HepG2 (cell line): Measurements from ENCODE around the gene TLCD3B. TPM values are rescaled to one million over a fixed set of nuclear protein-coding genes. Genes with fewer than 3 reads are reported as not detected.

Source experiments
- EHMT2 ChIP-seq: fragments of 200-600 bp; sonication (generic); IDR thresholded peaks from 2 replicates; pipeline ENCODE4 v1.7.0; 2017; ENCODE audit warnings: antibody characterized with exemption, low read depth, low read length, borderline replicate concordance
- GATAD2A ChIP-seq: IDR thresholded peaks from 2 replicates; pipeline ENCODE4 v1.6.1; 2016
- HES4 ChIP-seq: sonication (generic); formaldehyde crosslinking; IDR thresholded peaks from 2 replicates; pipeline ENCODE4 v1.9.0; 2021; ENCODE audit warnings: mild to moderate bottlenecking, missing genetic modification reagents, borderline replicate concordance
- PATZ1 ChIP-seq: sonication (generic); formaldehyde crosslinking; IDR thresholded peaks from 2 replicates; pipeline ENCODE4 v1.4.0; 2020; ENCODE audit warnings: missing genetic modification reagents
- PBX2 ChIP-seq: IDR thresholded peaks from 2 replicates; pipeline ENCODE4 v1.6.1; 2016; ENCODE audit warnings: control low read depth
- SAFB2 ChIP-seq: sonication (generic); formaldehyde crosslinking; IDR thresholded peaks from 2 replicates; pipeline ENCODE4 v1.5.1; 2020; ENCODE audit warnings: missing genetic modification reagents, low read depth, mild to moderate bottlenecking, borderline replicate concordance
- TCF7 ChIP-seq: sonication (generic); IDR thresholded peaks from 2 replicates; pipeline ENCODE4 v1.6.1; 2016; ENCODE audit warnings: antibody characterized with exemption, low read depth
- TEAD2 ChIP-seq: sonication (generic); formaldehyde crosslinking; IDR thresholded peaks from 2 replicates; pipeline ENCODE4 v1.9.0; 2021; ENCODE audit warnings: missing genetic modification reagents
- U2AF2 ChIP-seq: fragments of 200-400 bp; formaldehyde crosslinking; IDR thresholded peaks from 2 replicates; pipeline ENCODE4 v1.6.1; 2017; ENCODE audit warnings: low read depth, mild to moderate bottlenecking, low read length
- ZNF580 ChIP-seq: IDR thresholded peaks from 2 replicates; pipeline ENCODE4 v1.6.1; 2016; ENCODE audit warnings: low read depth, borderline replicate concordance
- ZNF589 ChIP-seq: sonication (generic); formaldehyde crosslinking; conservative IDR thresholded peaks from 2 replicates; pipeline ENCODE4 v1.8.0; 2022; ENCODE audit warnings: mild to moderate bottlenecking, moderate library complexity, missing genetic modification reagents
- ZSCAN9 ChIP-seq: IDR thresholded peaks from 2 replicates; pipeline ENCODE4 v1.6.1; 2016; ENCODE audit warnings: borderline replicate concordance
- polyA plus RNA-seq, 8 experiments: library from polyadenylated mRNA; depleted of rRNA in 3 of 8; stranded (reverse) in 7 of 8; unstranded in 1 of 8; fragments of >200 nt; fragmentation: Illumina TruSeq in 4 of 8; extraction: Trizol in 4 of 8; gene quantifications; 2 replicates each; pipeline versions ENCODE4 v1.2.1 to v1.2.3, GENCODE V29; 2011 to 2016; ENCODE audit warnings: low read depth in 4 of 8, missing spikeins in 1 of 8, mixed read lengths in 1 of 8; ENCODE audit not compliant: insufficient read depth in 1 of 8
- total RNA-seq, 5 experiments: library from RNA; depleted of rRNA; stranded (reverse); fragments of >200 nt; fragmentation: Illumina TruSeq; extraction: Trizol; gene quantifications; 2 replicates each; pipeline ENCODE4 v1.2.3, GENCODE V29; 2016; ENCODE audit warnings: low read depth in 1 of 5
- TF ChIP-seq, protein P1 (sequence below): IDR thresholded peaks from 2 replicates; pipeline ENCODE4 v1.6.1; 2016; ENCODE audit warnings: mild to moderate bottlenecking
- TF ChIP-seq, protein P2 (sequence below): IDR thresholded peaks from 2 replicates; pipeline ENCODE4 v1.6.1; 2016; ENCODE audit warnings: missing compliant biosample characterization, missing genetic modification reagents, borderline replicate concordance
- TF ChIP-seq, protein P3 (sequence below): sonication (generic); formaldehyde crosslinking; IDR thresholded peaks from 2 replicates; pipeline ENCODE4 v1.5.0; 2020; ENCODE audit warnings: missing genetic modification reagents
- TF ChIP-seq, protein P4 (sequence below): IDR thresholded peaks from 2 replicates; pipeline ENCODE4 v1.6.1; 2018; ENCODE audit warnings: missing genetic modification reagents

Gene TLCD3B
- total and polyA plus RNA-seq, 2 of the 13 experiments (the other 11 are each of a cell fraction or from before 2014, with no cell fraction given): not detected

DNA sequence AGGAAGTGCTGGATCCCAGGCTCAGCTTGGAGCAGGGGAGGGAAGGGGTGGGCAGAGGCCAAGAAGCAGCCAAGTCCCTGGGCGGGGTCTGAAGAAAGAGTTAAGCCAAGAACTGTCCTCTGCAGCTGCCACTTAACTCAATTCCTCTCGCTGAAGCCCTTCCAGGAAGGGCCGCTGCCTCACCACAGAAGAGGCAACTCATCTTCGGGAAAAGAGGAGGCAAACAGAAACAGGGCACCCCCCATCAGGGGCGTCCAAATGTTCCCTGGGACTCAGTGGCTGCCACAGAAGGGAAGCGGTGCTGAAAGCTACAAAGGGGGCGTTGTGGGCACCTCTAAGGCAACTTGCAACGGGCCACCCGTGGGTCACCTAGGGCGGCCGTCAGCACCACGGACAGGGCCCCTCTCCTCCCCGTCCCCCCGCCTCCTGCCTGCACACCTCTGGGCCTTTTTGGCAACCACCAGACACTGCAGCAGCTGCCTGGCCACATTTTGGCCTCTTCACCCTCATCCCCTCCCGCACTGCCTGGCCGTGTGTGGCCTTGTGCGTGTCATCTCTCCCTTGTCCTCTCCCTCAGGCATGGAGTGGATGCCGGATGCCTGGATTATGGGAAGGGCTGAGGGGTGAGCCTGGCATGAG lies 2.5 kb downstream of the TLCD3B start (continued):
- TF ChIP-seq EHMT2: peak; percentile 81; the same call in 1 of the 2 replicates
- TF ChIP-seq GATAD2A (CRISPR knock-in tag): 0 out of 2 replicates have a peak, but pooled peaks have one; percentile 20
- no peak for TF ChIP-seq U2AF2
- TF ChIP-seq, protein P1, sequence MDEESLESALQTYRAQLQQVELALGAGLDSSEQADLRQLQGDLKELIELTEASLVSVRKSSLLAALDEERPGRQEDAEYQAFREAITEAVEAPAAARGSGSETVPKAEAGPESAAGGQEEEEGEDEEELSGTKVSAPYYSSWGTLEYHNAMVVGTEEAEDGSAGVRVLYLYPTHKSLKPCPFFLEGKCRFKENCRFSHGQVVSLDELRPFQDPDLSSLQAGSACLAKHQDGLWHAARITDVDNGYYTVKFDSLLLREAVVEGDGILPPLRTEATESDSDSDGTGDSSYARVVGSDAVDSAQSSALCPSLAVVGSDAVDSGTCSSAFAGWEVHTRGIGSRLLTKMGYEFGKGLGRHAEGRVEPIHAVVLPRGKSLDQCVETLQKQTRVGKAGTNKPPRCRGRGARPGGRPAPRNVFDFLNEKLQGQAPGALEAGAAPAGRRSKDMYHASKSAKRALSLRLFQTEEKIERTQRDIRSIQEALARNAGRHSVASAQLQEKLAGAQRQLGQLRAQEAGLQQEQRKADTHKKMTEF: peak; percentile 42; the same call in 1 of the 2 replicates
- TF ChIP-seq ZNF580 (CRISPR knock-in tag): peak; percentile 43; the same call in 1 of the 2 replicates
- TF ChIP-seq ZSCAN9 (CRISPR knock-in tag): peak; percentile 74; the same call in 1 of the 2 replicates
- no peak for TF ChIP-seq ZNF589 (CRISPR knock-in tag)
- TF ChIP-seq TEAD2: no peak
- TF ChIP-seq SAFB2: 0 out of 2 replicates have a peak, but pooled peaks have one; percentile 59
- TF ChIP-seq HES4 (CRISPR knock-in tag): 0 out of 2 replicates have a peak, but pooled peaks have one; percentile 49
- peak; percentile 49 for TF ChIP-seq PATZ1 (CRISPR knock-in tag)
- no peak for TF ChIP-seq TCF7
- TF ChIP-seq PBX2 (CRISPR knock-in tag): no peak
- TF ChIP-seq, protein P2, sequence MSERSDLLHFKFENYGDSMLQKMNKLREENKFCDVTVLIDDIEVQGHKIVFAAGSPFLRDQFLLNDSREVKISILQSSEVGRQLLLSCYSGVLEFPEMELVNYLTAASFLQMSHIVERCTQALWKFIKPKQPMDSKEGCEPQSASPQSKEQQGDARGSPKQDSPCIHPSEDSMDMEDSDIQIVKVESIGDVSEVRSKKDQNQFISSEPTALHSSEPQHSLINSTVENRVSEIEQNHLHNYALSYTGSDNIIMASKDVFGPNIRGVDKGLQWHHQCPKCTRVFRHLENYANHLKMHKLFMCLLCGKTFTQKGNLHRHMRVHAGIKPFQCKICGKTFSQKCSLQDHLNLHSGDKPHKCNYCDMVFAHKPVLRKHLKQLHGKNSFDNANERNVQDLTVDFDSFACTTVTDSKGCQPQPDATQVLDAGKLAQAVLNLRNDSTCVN (CRISPR knock-in tag): peak; percentile 74; the same call in 1 of the 2 replicates
- TF ChIP-seq, protein P3, sequence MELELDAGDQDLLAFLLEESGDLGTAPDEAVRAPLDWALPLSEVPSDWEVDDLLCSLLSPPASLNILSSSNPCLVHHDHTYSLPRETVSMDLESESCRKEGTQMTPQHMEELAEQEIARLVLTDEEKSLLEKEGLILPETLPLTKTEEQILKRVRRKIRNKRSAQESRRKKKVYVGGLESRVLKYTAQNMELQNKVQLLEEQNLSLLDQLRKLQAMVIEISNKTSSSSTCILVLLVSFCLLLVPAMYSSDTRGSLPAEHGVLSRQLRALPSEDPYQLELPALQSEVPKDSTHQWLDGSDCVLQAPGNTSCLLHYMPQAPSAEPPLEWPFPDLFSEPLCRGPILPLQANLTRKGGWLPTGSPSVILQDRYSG (CRISPR knock-in tag): no peak
- TF ChIP-seq, protein P4, sequence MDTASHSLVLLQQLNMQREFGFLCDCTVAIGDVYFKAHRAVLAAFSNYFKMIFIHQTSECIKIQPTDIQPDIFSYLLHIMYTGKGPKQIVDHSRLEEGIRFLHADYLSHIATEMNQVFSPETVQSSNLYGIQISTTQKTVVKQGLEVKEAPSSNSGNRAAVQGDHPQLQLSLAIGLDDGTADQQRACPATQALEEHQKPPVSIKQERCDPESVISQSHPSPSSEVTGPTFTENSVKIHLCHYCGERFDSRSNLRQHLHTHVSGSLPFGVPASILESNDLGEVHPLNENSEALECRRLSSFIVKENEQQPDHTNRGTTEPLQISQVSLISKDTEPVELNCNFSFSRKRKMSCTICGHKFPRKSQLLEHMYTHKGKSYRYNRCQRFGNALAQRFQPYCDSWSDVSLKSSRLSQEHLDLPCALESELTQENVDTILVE (CRISPR knock-in tag): 0 out of 2 replicates have a peak, but pooled peaks have one; percentile 29
